ENCODE data around the gene PPP1R1B. TPM values are rescaled to one million over a fixed set of nuclear protein-coding genes. Genes with fewer than 3 reads are reported as not detected.

PPP1R1B gene
- total and polyA plus RNA-seq, 9 of the 15 experiments (the other 6 are each of a cell fraction or from before 2014, with no cell fraction given) = 0.07 to 0.18 (median 0.10) TPM; not detected in 4

DNA sequence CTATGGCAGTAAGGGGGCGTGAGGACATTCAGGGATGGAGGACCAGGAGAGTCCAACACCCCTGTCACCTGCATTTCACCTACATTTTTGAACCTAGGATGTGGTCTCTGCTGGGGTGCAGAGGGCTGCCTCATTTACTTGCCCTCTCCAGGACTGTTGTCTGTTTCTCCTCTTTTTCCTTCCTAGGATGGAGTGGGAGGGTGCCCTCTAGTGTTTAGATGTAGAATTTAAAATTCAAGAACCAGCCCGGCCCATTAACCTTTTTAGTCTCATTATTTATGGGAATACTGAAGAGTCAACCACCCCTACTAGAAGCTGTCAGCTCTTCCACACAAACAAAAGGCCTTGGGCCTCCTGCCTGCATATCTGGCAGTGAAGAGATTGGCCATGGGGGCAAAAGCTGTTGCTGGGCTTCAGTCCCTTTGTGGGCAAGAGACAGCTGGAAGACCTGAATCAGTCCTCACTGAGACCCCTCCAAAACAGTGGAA lies 7.7 kb downstream of the PPP1R1B start:
- peak; percentile 54 to 64 (median 58) for DNase-seq (ENCODE audit: extremely low read depth in 1 of 4, low spot score in 3 of 4)
- peaks cover 1% of the 10 kb centered on the region; the same call in 2 of the 3 replicates for H3K36me3 ChIP-seq (ENCODE audit: control insufficient read depth, insufficient read depth, low read length)
- 0 out of 3 replicates have a peak, but pooled peaks have one; percentile 13 for ATAC-seq
- no peak overlapping the region for H3K27ac ChIP-seq (ENCODE audit: extremely low read depth, low read depth, low read length)
- no peaks in the 10 kb centered on the region for H3K27me3 ChIP-seq (ENCODE audit: control insufficient read depth in 2 of 2, insufficient read depth in 2 of 2, low read length in 2 of 2)
- no peaks in the 10 kb centered on the region; the same call in 1 of the 2 replicates for H4K20me1 ChIP-seq (replicated peaks; ENCODE audit: control insufficient read depth, insufficient read depth, low read length)
- in situ Hi-C loops (cut with MboI) = no loop called here
- H3K9me3 ChIP-seq (replicated peaks; ENCODE audit: control insufficient read depth, insufficient read depth, low read depth, low read length) = no peaks in the 10 kb centered on the region
- H3K4me1 ChIP-seq (replicated peaks in 1 of 2; ENCODE audit: control insufficient read depth in 2 of 2, insufficient read depth in 2 of 2, low read length in 2 of 2) = peaks cover 31 to 44% of the 10 kb centered on the region in 2 experiments
- peak; percentile 72 for FAIRE-seq
- H3K4me2 ChIP-seq (ENCODE audit: insufficient read depth, low read length) = no peak overlapping the region
- no TSS peak for BruUV-seq (replicated peaks)
- intact Hi-C loops (cut with micrococcal nuclease) = no loop called here
- H3K9me1 ChIP-seq (ENCODE audit: control insufficient read depth, insufficient read depth, low read length) = no peaks in the 10 kb centered on the region
- H3K9ac ChIP-seq (ENCODE audit: insufficient read depth in 1 of 2, low read depth in 2 of 2, low read length in 2 of 2) = no peak overlapping the region; a peak in 1 of 4 replicates
- H3K79me2 ChIP-seq (ENCODE audit: control insufficient read depth, insufficient read depth, low read length) = peaks cover 25% of the 10 kb centered on the region
- no peak overlapping the region for H3K4me3 ChIP-seq
- ChIA-PET CTCF (ENCODE audit: low intra/inter-chr PET ratio) (interaction anchor here (0.6 to 2.0 kb wide), 5 partner anchors 11 to 120 kb away, joined by 3 to 12 read pairs (median 3); partner anchors contain the start of gene PNMT), POLR2A (interaction anchor here (0.9 to 1.2 kb wide), 2 partner anchors 11 to 21 kb away, joined by 3 to 4 read pairs; no protein-coding TSS in a partner anchor)
- 41% methylated on average over 2 of the region's 2 CpGs for WGBS (ENCODE audit: insufficient coverage, low coverage, missing lambda C conversion rate)
- peak overlapping the region; percentile 64; the same call in 1 of the 2 replicates for H2AFZ ChIP-seq (ENCODE audit: low read depth, low read length)
- TF ChIP-seq CREBBP (IDR thresholded peaks at IDR 0.05; ENCODE audit: low read depth, low read length) (no peak), ARNT (IDR thresholded peaks at IDR 0.05) (peak in 1 of 2 experiments; percentile 51; a peak in 1 of 4 replicates), HSF4 (CRISPR knock-in tag; IDR thresholded peaks at IDR 0.05; ENCODE audit: borderline replicate concordance) (no peak), ZNF184 (CRISPR knock-in tag; IDR thresholded peaks at IDR 0.05) (no peak), ZNF23 (CRISPR knock-in tag; IDR thresholded peaks at IDR 0.05) (no peak), NR2C1 (IDR thresholded peaks at IDR 0.05) (no peak), NR2C1 (tag; IDR thresholded peaks at IDR 0.05) (no peak), GTF2B (IDR thresholded peaks at IDR 0.05; ENCODE audit: extremely low read depth, insufficient read length) (no peak), U2AF2 (optimal IDR thresholded peaks at IDR 0.05; ENCODE audit: low read depth, low read length) (no peak), SAFB (IDR thresholded peaks at IDR 0.05; ENCODE audit: borderline replicate concordance, low read depth, low read length) (no peak), SMC3 (conservative IDR thresholded peaks at IDR 0.05; ENCODE audit: insufficient read depth, low read depth, low read length) (peak; percentile 39; the same call in 1 of the 2 replicates), ETS2 (tag; IDR thresholded peaks at IDR 0.05; ENCODE audit: borderline replicate concordance, poor library complexity, severe bottlenecking) (no peak), CEBPB (tag; IDR thresholded peaks at IDR 0.05) (no peak), ARID3A (IDR thresholded peaks at IDR 0.05; ENCODE audit: borderline replicate concordance, low read depth, low read length) (0 out of 2 replicates have a peak, but pooled peaks have one; percentile 15), RBFOX2 (IDR thresholded peaks at IDR 0.05; ENCODE audit: low read depth, low read length) (no peak), KLF16 (IDR thresholded peaks at IDR 0.05) (peak; percentile 20; the same call in 1 of the 2 replicates)
- TF ChIP-seq, protein P1, sequence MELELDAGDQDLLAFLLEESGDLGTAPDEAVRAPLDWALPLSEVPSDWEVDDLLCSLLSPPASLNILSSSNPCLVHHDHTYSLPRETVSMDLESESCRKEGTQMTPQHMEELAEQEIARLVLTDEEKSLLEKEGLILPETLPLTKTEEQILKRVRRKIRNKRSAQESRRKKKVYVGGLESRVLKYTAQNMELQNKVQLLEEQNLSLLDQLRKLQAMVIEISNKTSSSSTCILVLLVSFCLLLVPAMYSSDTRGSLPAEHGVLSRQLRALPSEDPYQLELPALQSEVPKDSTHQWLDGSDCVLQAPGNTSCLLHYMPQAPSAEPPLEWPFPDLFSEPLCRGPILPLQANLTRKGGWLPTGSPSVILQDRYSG (tag; conservative IDR thresholded peaks at IDR 0.05; ENCODE audit: low read depth) = no peak
